ENCODE results near the gene MPEG1. TPM values are rescaled to one million over a fixed set of nuclear protein-coding genes. Genes with fewer than 3 reads are reported as not detected.

Gene MPEG1
- polyA plus RNA-seq, 2 of the 4 experiments (the other 2 are of a cell fraction), result not detected

- Histone ChIP-seq H3K4me3 (no peak overlapping the region), H3K4me1 (peaks cover 4% of the 10 kb centered on the region; the same call in 2 of the 3 replicates), H3K27ac (no peak overlapping the region), H3K9me3 (no peaks in the 10 kb centered on the region), H3K4me2 (no peak overlapping the region)
- ChIA-PET CTCF (interaction anchor here (0.7 to 5.4 kb wide), 6 partner anchors 11 to 48 kb away, joined by 3 to 35 read pairs (median 4); partner anchors contain the start of gene DTX4), POLR2A (no interaction called here)
- TF ChIP-seq HDAC2 (IDR thresholded peaks at IDR 0.05) (no peak), HEYL (CRISPR knock-in tag; IDR thresholded peaks at IDR 0.05) (no peak), MAFK (IDR thresholded peaks at IDR 0.05; ENCODE audit: partially characterized antibody) (peak; percentile 62)
- FAIRE-seq (no peak), DNase-seq (ENCODE audit: low read depth in 1 of 2, low spot score in 1 of 2) (peak in 1 of 2 experiments; percentile 23), ATAC-seq (peak in 1 of 2 experiments; percentile 50; a peak in 2 of 6 replicates)
- 71% methylated on average over 4 of the region's 4 CpGs for WGBS (ENCODE audit: missing lambda C conversion rate)
Measured at GRCh38 chr11:59182457-59183151, 30.1 kb downstream of the MPEG1 start.

DNA sequence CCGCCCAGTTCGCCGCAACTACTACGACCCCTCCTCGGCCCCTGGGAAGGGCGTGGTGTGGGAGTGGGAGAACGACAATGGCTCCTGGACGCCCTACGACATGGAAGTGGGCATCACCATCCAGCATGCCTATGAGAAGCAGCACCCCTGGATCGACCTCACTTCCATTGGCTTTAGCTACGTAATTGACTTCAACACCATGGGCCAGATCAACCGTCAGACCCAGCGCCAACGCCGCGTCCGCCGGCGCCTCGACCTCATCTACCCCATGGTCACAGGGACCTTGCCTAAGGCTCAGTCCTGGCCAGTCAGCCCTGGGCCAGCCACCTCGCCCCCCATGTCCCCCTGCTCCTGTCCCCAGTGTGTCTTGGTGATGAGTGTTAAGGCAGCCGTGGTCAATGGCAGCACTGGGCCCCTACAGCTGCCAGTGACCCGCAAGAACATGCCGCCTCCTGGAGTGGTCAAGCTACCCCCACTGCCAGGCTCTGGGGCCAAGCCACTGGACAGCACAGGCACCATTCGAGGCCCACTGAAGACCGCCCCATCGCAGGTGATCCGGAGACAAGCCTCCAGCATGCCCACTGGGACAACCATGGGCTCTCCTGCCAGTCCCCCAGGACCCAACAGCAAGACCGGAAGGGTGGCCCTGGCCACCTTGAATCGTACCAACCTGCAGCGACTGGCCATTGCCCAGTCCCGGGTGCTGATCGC is 30.8 kb downstream of the MPEG1 start:
- 88% methylated on average over 21 of the region's 33 CpGs for WGBS (ENCODE audit: missing lambda C conversion rate)
- no peak for FAIRE-seq
- ChIA-PET CTCF (interaction anchor here (0.7 to 5.4 kb wide), 7 partner anchors 10 to 46 kb away, joined by 3 to 35 read pairs (median 4); partner anchors contain the start of gene DTX4), POLR2A (no interaction called here)
- TF ChIP-seq MYC (IDR thresholded peaks at IDR 0.05; ENCODE audit: borderline replicate concordance, low read length) (no peak), HEYL (CRISPR knock-in tag; IDR thresholded peaks at IDR 0.05) (no peak), RNF2 (IDR thresholded peaks at IDR 0.05; ENCODE audit: borderline replicate concordance, low read depth) (no peak), FOSB (CRISPR knock-in tag; IDR thresholded peaks at IDR 0.05) (no peak), HES2 (IDR thresholded peaks at IDR 0.05) (no peak), NPAS2 (CRISPR knock-in tag; IDR thresholded peaks at IDR 0.05; ENCODE audit: borderline replicate concordance) (no peak), EP300 (IDR thresholded peaks at IDR 0.05) (no peak), ELK1 (IDR thresholded peaks at IDR 0.05; ENCODE audit: low read depth, low read length) (no peak), HOXA7 (CRISPR knock-in tag; IDR thresholded peaks at IDR 0.05) (no peak), BHLHE40 (IDR thresholded peaks at IDR 0.05; ENCODE audit: low read depth, low read length) (no peak), ESRRA (IDR thresholded peaks at IDR 0.05; ENCODE audit: borderline replicate concordance, low read length) (no peak), EHMT2 (IDR thresholded peaks at IDR 0.05; ENCODE audit: low read depth) (no peak), POLR2AphosphoS2 (conservative IDR thresholded peaks at IDR 0.05; ENCODE audit: low read length) (no peak), CBX8 (IDR thresholded peaks at IDR 0.05) (no peak), RARB (CRISPR knock-in tag; IDR thresholded peaks at IDR 0.05) (no peak)
- TF ChIP-seq, protein P1, sequence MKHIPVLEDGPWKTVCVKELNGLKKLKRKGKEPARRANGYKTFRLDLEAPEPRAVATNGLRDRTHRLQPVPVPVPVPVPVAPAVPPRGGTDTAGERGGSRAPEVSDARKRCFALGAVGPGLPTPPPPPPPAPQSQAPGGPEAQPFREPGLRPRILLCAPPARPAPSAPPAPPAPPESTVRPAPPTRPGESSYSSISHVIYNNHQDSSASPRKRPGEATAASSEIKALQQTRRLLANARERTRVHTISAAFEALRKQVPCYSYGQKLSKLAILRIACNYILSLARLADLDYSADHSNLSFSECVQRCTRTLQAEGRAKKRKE (CRISPR knock-in tag; IDR thresholded peaks at IDR 0.05; ENCODE audit: low read depth), result no peak
- TF ChIP-seq, protein P2, sequence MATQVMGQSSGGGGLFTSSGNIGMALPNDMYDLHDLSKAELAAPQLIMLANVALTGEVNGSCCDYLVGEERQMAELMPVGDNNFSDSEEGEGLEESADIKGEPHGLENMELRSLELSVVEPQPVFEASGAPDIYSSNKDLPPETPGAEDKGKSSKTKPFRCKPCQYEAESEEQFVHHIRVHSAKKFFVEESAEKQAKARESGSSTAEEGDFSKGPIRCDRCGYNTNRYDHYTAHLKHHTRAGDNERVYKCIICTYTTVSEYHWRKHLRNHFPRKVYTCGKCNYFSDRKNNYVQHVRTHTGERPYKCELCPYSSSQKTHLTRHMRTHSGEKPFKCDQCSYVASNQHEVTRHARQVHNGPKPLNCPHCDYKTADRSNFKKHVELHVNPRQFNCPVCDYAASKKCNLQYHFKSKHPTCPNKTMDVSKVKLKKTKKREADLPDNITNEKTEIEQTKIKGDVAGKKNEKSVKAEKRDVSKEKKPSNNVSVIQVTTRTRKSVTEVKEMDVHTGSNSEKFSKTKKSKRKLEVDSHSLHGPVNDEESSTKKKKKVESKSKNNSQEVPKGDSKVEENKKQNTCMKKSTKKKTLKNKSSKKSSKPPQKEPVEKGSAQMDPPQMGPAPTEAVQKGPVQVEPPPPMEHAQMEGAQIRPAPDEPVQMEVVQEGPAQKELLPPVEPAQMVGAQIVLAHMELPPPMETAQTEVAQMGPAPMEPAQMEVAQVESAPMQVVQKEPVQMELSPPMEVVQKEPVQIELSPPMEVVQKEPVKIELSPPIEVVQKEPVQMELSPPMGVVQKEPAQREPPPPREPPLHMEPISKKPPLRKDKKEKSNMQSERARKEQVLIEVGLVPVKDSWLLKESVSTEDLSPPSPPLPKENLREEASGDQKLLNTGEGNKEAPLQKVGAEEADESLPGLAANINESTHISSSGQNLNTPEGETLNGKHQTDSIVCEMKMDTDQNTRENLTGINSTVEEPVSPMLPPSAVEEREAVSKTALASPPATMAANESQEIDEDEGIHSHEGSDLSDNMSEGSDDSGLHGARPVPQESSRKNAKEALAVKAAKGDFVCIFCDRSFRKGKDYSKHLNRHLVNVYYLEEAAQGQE (IDR thresholded peaks at IDR 0.05), result no peak
- TF ChIP-seq, protein P3, sequence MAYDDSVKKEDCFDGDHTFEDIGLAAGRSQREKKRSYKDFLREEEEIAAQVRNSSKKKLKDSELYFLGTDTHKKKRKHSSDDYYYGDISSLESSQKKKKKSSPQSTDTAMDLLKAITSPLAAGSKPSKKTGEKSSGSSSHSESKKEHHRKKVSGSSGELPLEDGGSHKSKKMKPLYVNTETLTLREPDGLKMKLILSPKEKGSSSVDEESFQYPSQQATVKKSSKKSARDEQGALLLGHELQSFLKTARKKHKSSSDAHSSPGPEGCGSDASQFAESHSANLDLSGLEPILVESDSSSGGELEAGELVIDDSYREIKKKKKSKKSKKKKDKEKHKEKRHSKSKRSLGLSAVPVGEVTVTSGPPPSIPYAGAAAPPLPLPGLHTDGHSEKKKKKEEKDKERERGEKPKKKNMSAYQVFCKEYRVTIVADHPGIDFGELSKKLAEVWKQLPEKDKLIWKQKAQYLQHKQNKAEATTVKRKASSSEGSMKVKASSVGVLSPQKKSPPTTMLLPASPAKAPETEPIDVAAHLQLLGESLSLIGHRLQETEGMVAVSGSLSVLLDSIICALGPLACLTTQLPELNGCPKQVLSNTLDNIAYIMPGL (CRISPR knock-in tag; IDR thresholded peaks at IDR 0.05; ENCODE audit: borderline replicate concordance), result no peak
- TF ChIP-seq, protein P4, sequence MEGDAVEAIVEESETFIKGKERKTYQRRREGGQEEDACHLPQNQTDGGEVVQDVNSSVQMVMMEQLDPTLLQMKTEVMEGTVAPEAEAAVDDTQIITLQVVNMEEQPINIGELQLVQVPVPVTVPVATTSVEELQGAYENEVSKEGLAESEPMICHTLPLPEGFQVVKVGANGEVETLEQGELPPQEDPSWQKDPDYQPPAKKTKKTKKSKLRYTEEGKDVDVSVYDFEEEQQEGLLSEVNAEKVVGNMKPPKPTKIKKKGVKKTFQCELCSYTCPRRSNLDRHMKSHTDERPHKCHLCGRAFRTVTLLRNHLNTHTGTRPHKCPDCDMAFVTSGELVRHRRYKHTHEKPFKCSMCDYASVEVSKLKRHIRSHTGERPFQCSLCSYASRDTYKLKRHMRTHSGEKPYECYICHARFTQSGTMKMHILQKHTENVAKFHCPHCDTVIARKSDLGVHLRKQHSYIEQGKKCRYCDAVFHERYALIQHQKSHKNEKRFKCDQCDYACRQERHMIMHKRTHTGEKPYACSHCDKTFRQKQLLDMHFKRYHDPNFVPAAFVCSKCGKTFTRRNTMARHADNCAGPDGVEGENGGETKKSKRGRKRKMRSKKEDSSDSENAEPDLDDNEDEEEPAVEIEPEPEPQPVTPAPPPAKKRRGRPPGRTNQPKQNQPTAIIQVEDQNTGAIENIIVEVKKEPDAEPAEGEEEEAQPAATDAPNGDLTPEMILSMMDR (IDR thresholded peaks at IDR 0.05), result no peak
- DNase-seq (ENCODE audit: low read depth in 1 of 2, low spot score in 1 of 2), result no peak
- ATAC-seq, result no peak
- H3K27ac ChIP-seq, result no peak overlapping the region
- peaks cover 4% of the 10 kb centered on the region; the same call in 2 of the 3 replicates for H3K4me1 ChIP-seq
- no peaks in the 10 kb centered on the region for H3K9me3 ChIP-seq
- no peak overlapping the region for H3K4me2 ChIP-seq
- no peak overlapping the region for H3K4me3 ChIP-seq
